GM20431 (cell line): ENCODE measurements around the gene ETDA.
"Not testable (repeated sequence)": the region's sequence is repeated elsewhere in the genome, so short reads cannot be mapped to it uniquely, and the experiment has no call there.

Source experiments
- in situ Hi-C: fragments of 300-500 bp; cut with MseI, MboI; formaldehyde crosslinking; loops from one replicate; pipeline ENCODE4 v1.15.0; 2020; ENCODE audit warnings: low sequenced_read_pairs; ENCODE audit not compliant: unreplicated experiment

Gene ETDA

DNA sequence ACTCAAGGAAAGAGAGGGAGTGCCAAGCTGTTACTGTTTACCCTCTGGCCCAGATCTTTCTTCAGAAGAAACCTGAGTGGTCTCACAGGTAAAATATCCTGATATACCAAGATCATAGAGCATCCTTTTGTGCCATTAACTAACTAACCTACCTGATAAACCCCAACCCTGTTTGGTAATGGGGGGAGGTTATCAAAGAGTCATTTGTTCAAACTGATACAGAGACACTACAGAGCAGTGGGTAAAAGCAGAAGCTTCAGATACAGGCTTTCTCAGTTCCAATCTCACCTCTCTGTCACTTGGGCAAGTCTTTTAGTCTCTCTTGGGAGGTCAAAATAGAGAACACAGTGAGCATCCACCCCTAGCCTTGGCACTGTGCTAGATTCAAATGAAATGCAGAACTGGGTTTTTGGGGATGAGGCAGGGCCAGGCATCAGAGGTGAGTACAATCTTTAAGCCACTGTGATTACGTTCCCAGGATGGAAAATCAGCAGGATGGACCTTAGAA lies at the start of gene ETDA:
Gene ETDA (plus strand): TSS at position 51 of the 508 bp plus-strand sequence. CDS start 1,216 bp downstream, outside the sequence.
- in situ Hi-C loops: not testable (repeated sequence)

DNA sequence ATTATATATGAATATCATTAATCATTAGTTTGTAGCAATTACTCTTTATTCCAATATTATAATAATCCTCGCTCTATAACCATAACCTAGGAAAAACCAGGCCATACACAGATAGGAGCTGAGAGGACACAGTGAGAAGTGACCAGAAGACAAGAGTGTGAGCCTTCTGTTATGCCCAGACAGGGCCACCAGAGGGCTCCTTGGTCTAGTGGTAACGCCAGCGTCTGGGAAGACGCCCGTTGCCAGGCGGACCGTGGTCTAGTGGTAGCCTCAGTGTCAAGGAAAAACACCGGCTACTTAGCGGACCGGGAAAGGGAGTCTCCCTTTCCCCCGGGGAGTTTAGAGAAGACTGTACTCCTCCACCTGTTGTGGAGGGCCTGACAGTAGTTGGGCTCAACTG lies 45.4 kb upstream of the ETDA start:
- in situ Hi-C loops: not testable (repeated sequence)

DNA sequence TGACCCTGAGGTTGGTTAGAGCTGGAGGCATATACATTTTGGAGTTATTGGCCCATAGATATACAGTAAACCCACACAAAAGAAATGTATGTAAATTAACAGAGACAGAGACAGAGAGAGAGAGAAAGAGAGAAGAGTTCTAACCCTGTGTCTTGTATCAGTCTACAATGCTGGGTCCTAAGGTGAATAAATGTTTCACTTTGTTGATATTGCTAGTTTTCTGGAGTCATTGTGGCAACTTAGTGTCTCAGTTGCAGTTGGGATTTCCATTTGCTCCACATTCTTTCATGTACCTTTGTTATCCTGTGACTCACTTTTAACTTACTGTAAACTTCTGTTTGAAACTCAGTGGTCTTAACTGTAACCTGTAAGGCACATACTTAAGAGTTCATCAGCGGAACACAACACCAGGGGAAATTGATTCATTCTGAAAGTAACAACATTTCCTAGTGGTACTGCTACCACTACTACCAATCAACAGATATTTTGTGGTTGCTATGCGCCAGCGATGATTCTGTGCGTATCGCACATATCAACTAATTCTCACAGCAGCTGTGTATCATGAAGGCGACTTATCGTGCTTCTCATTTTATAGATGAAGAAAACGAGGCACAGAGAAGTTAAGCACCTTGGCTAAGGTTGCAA lies 38.5 kb upstream of the ETDA start:
- in situ Hi-C loops: no loop called here

GRCh38 chrX:135245989-135246388 lies 5.9 kb upstream of the ETDA start:
- in situ Hi-C loops: not testable (repeated sequence)

DNA sequence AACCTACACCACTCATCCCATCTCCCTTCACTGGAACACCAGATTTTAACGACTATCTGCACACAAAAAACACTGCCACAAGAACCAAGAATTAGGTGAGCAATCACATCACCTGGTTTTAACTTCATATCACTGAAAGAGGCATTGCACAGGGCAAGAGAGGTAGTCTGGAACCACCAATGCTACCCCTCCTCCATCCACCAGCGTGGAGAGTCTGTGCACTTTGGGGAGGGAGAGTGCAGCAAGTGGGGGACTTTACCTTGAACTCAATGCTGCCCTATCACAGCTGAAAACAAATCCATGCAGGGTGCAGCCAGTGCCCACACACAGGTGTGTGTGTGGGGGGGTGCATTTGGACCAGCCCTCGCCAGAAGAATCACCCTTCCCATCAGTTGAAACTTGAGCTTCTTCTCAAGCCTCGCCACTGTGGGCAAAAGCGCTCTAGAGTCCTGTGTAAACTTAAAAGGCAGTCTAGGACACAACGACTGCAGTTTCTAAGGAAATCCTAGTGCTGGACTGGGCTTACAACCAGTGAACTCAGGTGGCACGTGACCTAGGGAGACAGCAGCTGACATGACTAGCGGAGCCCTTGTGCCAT lies 4.3 kb downstream of the ETDA start:
- in situ Hi-C loops: not testable (repeated sequence)

GRCh38 chrX:135256923-135257322 lies 5.1 kb downstream of the ETDA start:
- in situ Hi-C loops: no loop called here

- in situ Hi-C loops: no loop called here
Measured at GRCh38 chrX:135257469-135257868, 5.6 kb downstream of the ETDA start.

DNA sequence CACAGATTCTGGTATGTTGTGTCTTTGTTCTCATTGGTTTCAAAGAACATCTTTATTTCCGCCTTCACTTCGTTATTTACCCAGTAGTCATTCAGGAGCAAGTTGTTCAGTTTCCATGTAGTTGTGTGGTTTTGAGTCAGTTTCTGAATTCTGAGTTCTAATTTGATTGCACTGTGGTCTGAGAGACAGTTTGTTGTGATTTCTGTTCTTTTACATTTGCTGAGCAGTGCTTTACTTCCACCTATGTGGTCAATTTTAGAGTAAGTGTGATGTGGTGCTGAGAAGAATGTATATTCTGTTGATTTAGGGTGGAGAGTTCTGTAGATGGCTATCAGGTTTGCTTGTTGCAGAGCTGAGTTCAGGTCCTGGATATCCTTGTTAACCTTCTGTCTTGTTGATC lies 9.1 kb downstream of the ETDA start:
- in situ Hi-C loops: not testable (repeated sequence)

GRCh38 chrX:135263376-135263775 lies 11.5 kb downstream of the ETDA start:
- in situ Hi-C loops: not testable (repeated sequence)

DNA sequence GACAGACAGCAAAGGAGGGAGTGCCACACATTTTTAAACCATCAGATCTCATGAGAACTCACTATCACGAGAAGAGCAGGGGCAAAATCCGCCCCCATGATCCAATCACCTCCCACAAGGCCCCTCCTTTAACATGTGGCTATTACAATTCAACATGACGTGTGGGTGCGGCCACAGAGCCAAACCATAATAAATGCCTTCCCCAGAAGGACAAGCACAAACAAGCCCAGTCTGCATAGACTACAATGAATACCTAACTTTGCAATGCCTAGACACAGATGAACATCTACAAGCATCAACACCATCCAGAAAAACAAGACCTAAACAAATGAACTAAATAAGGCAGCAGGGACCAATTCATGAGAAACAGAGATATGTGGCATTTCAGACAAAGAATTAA lies 12.3 kb downstream of the ETDA start:
- in situ Hi-C loops: no loop called here

DNA sequence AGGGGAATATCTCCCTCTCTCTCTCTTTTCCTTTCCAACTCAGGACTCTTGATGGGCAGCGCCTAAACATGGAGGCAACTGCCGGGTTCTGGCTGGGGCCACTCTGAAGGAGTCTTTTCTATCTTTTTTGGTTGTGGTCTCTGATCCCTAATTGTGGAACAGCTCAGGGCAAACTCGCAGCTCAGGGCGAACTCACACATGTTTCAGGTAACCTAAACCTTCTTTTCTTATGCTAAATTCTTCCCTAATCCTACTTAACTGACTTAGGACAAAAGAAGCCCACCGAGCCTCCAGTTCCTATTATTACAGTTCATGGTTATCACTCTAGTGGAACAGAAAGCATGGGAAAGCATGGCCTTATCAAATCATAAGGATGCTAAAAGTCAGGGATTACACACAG lies 21.3 kb downstream of the ETDA start:
- in situ Hi-C loops: no loop called here

DNA sequence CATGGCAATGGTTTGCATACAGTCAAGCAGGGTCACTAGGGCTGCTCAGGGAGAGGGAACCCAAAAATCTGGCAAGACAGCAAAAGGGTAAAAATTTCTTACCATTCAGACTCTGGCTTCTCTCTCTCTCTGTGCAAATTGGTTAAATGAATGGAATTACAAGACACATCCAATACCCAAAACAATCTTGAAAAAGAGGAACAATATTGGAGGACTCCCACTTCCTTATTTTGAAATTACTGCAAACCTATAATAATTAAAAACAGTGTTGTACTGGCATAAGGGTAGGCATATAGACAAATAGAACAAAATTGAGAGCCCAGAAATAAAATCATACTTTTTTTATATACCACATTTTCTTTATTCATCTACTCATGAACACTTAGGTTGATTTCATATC lies 24.1 kb downstream of the ETDA start:
- in situ Hi-C loops: no loop called here

DNA sequence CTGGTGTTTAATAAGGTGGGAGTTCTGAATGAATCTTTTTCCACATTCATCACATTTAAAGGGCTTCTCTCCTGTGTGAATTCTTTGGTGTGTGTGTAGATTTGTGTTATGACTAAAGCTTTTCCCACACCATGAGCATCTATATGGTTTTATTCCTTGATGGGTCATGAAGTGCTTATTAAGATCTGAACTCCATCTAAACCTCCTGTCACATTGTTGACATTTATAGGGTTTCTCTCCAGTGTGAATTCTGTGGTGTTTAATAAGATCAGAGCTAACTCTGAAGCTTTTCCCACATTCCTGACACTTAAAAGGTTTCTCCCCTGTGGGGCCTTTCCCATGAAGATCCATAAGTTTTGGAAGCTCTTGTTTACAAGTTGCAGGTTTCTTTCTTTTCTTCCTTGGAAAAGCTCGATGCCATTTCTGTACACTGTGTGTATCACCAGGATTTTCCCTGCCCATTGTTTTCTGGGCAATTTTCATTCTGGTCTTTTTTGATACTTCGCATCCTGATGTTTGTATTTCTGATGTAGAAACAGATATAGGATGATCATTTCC lies 35.5 kb downstream of the ETDA start:
- in situ Hi-C loops: no loop called here

- in situ Hi-C loops: no loop called here
Measured at GRCh38 chrX:135295238-135295943, 43.5 kb downstream of the ETDA start.

- in situ Hi-C loops: no loop called here
Measured at GRCh38 chrX:135295944-135296305, 44.1 kb downstream of the ETDA start.

- in situ Hi-C loops: no loop called here
Measured at GRCh38 chrX:135302269-135302873, 50.5 kb downstream of the ETDA start.
